Progenitor cell of endocrine pancreas (in vitro differentiated cells): ENCODE measurements around the gene PHOSPHO1. TPM values are rescaled to one million over a fixed set of nuclear protein-coding genes. Genes with fewer than 3 reads are reported as not detected.

Source experiments
- DNase-seq: peaks from one replicate; pipeline ENCODE4 v3.0.0; 2021; ENCODE audit warnings: low spot score; ENCODE audit not compliant: unreplicated experiment
- H3K27ac Mint-ChIP-seq: 2 replicates; pipeline ENCODE4 v1.8.0; 2021; ENCODE audit warnings: mild to moderate bottlenecking, moderate library complexity, mixed read lengths
- H3K27me3 Mint-ChIP-seq: 2 replicates; pipeline ENCODE4 v1.8.0; 2021; ENCODE audit warnings: mixed read lengths
- H3K36me3 Mint-ChIP-seq: 2 replicates; pipeline ENCODE4 v1.8.0; 2022; ENCODE audit warnings: mixed read lengths; ENCODE audit not compliant: insufficient read depth
- H3K4me1 Mint-ChIP-seq: 2 replicates; pipeline ENCODE4 v1.8.0; 2021; ENCODE audit warnings: low read depth, mixed read lengths
- H3K4me3 Mint-ChIP-seq: 2 replicates; pipeline ENCODE4 v1.8.0; 2021; ENCODE audit warnings: low read depth, mild to moderate bottlenecking, moderate library complexity, mixed read lengths
- H3K9me3 Mint-ChIP-seq: 2 replicates; pipeline ENCODE4 v1.8.0; 2021; ENCODE audit warnings: low read depth, mixed read lengths
- total RNA-seq: library from RNA; stranded (reverse); gene quantifications from 2 replicates; pipeline ENCODE4 v1.2.1, GENCODE V29; 2021
- TF ChIP-seq, protein P1 (sequence below): fragments of 200-600 bp; sonication (generic); IDR thresholded peaks from one replicate; pipeline ENCODE4 v1.5.0; 2021; ENCODE audit warnings: antibody characterized with exemption, mild to moderate bottlenecking; ENCODE audit not compliant: unreplicated experiment

The PHOSPHO1 gene
- total RNA-seq, 1 donor from 2014 or later, result not detected

DNA sequence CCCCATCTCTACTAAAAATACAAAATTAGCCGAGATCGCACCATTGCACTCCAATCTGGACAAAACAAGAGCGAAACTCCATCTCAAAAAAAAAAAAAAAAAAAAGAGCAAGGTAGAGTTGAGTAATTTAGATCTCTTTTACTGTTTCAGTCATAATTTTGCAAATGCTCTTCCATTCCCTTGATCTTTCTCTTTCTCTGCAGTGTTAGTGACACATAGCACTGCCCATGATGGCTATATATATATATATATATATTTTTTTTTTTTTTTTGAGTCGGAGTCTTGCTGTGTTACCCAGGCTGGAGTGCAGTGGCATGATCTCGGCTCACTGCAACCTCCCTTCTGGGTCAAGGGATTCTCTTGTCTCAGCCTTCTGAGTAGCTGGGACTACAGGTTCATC lies 12.2 kb upstream of the PHOSPHO1 start:
- Mint-ChIP-seq H3K27me3 (peaks cover 4% of the 10 kb centered on the region), H3K4me3 (no peak overlapping the region), H3K27ac (no peak overlapping the region), H3K4me1 (no peaks in the 10 kb centered on the region), H3K36me3 (no peaks in the 10 kb centered on the region), H3K9me3 (no peaks in the 10 kb centered on the region)
- TF ChIP-seq, protein P1, sequence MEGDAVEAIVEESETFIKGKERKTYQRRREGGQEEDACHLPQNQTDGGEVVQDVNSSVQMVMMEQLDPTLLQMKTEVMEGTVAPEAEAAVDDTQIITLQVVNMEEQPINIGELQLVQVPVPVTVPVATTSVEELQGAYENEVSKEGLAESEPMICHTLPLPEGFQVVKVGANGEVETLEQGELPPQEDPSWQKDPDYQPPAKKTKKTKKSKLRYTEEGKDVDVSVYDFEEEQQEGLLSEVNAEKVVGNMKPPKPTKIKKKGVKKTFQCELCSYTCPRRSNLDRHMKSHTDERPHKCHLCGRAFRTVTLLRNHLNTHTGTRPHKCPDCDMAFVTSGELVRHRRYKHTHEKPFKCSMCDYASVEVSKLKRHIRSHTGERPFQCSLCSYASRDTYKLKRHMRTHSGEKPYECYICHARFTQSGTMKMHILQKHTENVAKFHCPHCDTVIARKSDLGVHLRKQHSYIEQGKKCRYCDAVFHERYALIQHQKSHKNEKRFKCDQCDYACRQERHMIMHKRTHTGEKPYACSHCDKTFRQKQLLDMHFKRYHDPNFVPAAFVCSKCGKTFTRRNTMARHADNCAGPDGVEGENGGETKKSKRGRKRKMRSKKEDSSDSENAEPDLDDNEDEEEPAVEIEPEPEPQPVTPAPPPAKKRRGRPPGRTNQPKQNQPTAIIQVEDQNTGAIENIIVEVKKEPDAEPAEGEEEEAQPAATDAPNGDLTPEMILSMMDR, result no peak
- no peak for DNase-seq

DNA sequence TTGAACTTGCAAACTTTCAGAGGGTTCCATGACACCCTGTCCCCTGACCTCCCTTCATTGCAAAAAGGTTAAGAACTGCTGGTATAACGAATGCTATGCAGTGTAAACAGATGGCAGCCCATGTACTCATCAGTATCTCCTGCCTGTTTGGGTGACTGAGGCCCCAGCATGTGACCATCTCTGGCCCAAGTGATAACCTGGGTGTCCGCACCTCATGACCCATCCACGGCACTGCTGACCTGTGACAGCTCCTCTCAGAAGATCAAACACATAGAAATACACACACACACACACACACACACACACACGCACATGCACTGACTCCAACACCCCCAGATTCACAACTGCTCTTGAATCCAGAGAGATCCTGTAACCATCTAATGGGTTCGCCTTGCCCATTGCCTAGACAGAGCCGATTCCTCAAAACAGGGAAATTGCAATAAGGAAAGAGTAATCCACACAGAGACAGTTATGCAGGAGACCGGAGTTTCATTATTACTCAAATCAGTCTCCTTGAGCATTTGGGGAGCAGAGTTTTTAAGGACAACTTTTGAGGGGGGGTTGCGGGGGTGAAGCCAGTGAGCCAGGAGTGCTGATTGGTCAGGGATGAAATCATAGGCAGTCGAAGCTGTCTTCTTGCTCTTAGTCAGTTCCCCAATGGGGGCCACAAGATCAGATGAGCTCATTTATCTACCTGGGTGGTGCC lies 11.3 kb upstream of the PHOSPHO1 start:
- Mint-ChIP-seq H3K4me1 (no peaks in the 10 kb centered on the region), H3K4me3 (no peak overlapping the region), H3K27ac (no peak overlapping the region), H3K27me3 (peaks cover 7% of the 10 kb centered on the region), H3K36me3 (no peaks in the 10 kb centered on the region), H3K9me3 (no peaks in the 10 kb centered on the region)
- DNase-seq, result no peak
- TF ChIP-seq, protein P1, result no peak

DNA sequence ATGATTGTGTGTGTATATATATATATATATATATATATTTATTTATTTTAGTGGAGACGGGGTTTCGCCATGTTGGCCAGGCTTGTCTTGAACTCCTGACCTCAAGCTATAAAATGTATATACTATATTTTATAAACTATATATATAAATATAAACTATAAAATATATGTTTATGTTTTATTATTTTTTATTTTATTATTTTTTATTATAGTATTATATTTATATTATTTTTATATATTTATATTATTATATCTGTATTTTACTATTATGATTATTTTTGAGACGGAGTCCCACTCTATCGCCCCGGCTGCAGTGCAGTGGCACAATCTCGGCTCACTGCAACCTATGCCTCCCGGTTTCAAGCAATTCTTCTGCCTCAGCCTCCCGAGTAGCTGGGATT lies 10.5 kb upstream of the PHOSPHO1 start:
- H3K27me3 Mint-ChIP-seq, result peaks cover 8% of the 10 kb centered on the region
- no peaks in the 10 kb centered on the region for H3K4me1 Mint-ChIP-seq
- no peak for DNase-seq
- H3K9me3 Mint-ChIP-seq, result no peaks in the 10 kb centered on the region
- no peak overlapping the region for H3K27ac Mint-ChIP-seq
- no peak overlapping the region for H3K4me3 Mint-ChIP-seq
- no peaks in the 10 kb centered on the region for H3K36me3 Mint-ChIP-seq
- TF ChIP-seq, protein P1, result no peak

DNA sequence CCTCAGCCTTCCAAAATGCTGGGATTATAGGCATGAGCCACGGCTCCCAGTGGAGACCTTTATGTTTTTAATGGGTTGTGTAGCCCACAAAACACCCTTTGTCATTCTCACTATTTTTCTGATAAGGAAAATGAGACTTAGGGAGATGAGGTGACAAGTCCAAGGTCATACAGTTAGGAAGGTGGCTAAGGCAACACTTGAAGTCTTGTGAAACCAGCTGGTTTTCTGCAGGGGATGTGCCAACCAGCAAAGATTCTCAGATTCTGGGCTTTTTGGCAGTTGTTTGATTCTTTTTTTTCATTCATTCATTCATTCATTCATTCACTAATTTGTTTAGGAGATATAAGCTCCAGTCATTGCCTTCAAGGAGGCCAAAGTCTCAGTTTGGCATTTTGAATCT lies 10.0 kb upstream of the PHOSPHO1 start:
- Mint-ChIP-seq H3K27ac (no peak overlapping the region), H3K4me3 (no peak overlapping the region), H3K36me3 (no peaks in the 10 kb centered on the region), H3K27me3 (peaks cover 12% of the 10 kb centered on the region), H3K4me1 (no peaks in the 10 kb centered on the region), H3K9me3 (no peaks in the 10 kb centered on the region)
- no peak for DNase-seq
- TF ChIP-seq, protein P1, result no peak

DNA sequence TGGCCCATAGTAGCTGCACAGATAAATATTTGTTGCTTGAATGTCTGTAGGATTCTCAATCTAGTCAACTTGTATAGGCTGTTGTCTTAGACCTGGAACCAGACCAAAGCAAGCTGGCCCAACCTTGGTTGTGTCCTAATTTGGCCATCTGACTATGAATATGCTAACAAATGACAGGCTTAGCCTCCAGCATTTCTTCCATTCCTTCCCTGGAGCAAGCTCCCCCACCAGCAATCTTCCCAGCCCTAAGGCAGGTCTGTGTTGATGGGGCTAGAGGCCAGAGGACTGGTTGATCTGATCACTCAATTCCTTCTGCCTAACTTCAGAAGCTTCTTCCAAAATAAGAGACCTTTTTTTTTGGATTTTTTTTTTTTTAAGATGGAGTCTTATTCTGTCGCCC lies 9.4 kb upstream of the PHOSPHO1 start:
- Mint-ChIP-seq H3K27me3 (peaks cover 15% of the 10 kb centered on the region), H3K36me3 (no peaks in the 10 kb centered on the region), H3K4me3 (no peak overlapping the region), H3K27ac (no peak overlapping the region), H3K9me3 (no peaks in the 10 kb centered on the region), H3K4me1 (no peaks in the 10 kb centered on the region)
- TF ChIP-seq, protein P1, result no peak
- no peak for DNase-seq
